Trophoblast cell (in vitro differentiated cells and primary cell): ENCODE data around the gene KANK4.
A peak's percentile ranks its signal among the peaks of the same experiment; 100 is the strongest.

Experiments
- DNase-seq, 2 donors: peaks; one replicate each; pipeline ENCODE4 v3.0.0-alpha.2; 2016
- H2AFZ ChIP-seq: 2 replicates; pipeline ENCODE4 v1.6.1; 2013; ENCODE audit warnings: low read length, moderate library complexity, mild to moderate bottlenecking; ENCODE audit not compliant: insufficient read depth, poor library complexity
- H2AK5ac ChIP-seq: 2 replicates; pipeline ENCODE4 v1.6.1; 2013; ENCODE audit warnings: mild to moderate bottlenecking, low read length
- H2BK120ac ChIP-seq: 2 replicates; pipeline ENCODE4 v1.6.1; 2013; ENCODE audit warnings: low read length, mild to moderate bottlenecking, moderate library complexity; ENCODE audit not compliant: insufficient read depth, poor library complexity
- H2BK12ac ChIP-seq: 2 replicates; pipeline ENCODE4 v1.6.1; 2013; ENCODE audit warnings: mild to moderate bottlenecking, low read length, moderate library complexity
- H2BK5ac ChIP-seq: 2 replicates; pipeline ENCODE4 v1.6.1; 2013; ENCODE audit warnings: low read length, low read depth, moderate library complexity, mild to moderate bottlenecking; ENCODE audit not compliant: poor library complexity
- H3K14ac ChIP-seq: 2 replicates; pipeline ENCODE4 v1.6.1; 2013; ENCODE audit warnings: mild to moderate bottlenecking, low read length
- H3K18ac ChIP-seq: 2 replicates; pipeline ENCODE4 v1.6.1; 2013; ENCODE audit warnings: mild to moderate bottlenecking, low read length
- H3K23ac ChIP-seq: 2 replicates; pipeline ENCODE4 v1.6.1; 2013; ENCODE audit warnings: low read length
- H3K27ac ChIP-seq: 2 replicates; pipeline ENCODE4 v1.5.1; 2013; ENCODE audit warnings: low read depth, mild to moderate bottlenecking, inconsistent platforms, low read length, moderate library complexity
- H3K27me3 ChIP-seq: 2 replicates; pipeline ENCODE4 v1.6.1; 2013; ENCODE audit warnings: inconsistent platforms, mild to moderate bottlenecking, low read length, moderate library complexity; ENCODE audit not compliant: insufficient read depth
- H3K36me3 ChIP-seq, 2 experiments: 1 replicate in 1 of 2; 2 replicates in 1 of 2; pipeline ENCODE4 v1.6.1; 2013; ENCODE audit warnings: low read length in 2 of 2, mild to moderate bottlenecking in 2 of 2, moderate library complexity in 1 of 2; ENCODE audit not compliant: insufficient read depth in 2 of 2, control insufficient read depth in 1 of 2
- H3K4ac ChIP-seq: 2 replicates; pipeline ENCODE4 v1.6.1; 2013; ENCODE audit warnings: low read depth, mild to moderate bottlenecking, low read length, moderate library complexity
- H3K4me1 ChIP-seq, 2 experiments: 1 replicate in 1 of 2; 2 replicates in 1 of 2; pipeline ENCODE4 v1.6.1; 2013; ENCODE audit warnings: low read length in 2 of 2, mild to moderate bottlenecking in 2 of 2, moderate library complexity in 1 of 2; ENCODE audit not compliant: insufficient read depth in 2 of 2, control insufficient read depth in 1 of 2
- H3K4me2 ChIP-seq: 2 replicates; pipeline ENCODE4 v1.6.1; 2013; ENCODE audit warnings: inconsistent platforms, mild to moderate bottlenecking, low read length, moderate library complexity
- H3K4me3 ChIP-seq: 2 replicates; pipeline ENCODE4 v1.5.1; 2013; ENCODE audit warnings: mild to moderate bottlenecking, low read depth, low read length, inconsistent platforms
- H3K79me1 ChIP-seq: one replicate; pipeline ENCODE4 v1.6.1; 2013; ENCODE audit warnings: low read length
- H3K79me2 ChIP-seq: 2 replicates; pipeline ENCODE4 v1.6.1; 2013; ENCODE audit warnings: low read length, mild to moderate bottlenecking; ENCODE audit not compliant: control insufficient read depth, insufficient read depth, poor library complexity
- H3K9ac ChIP-seq: 2 replicates; pipeline ENCODE4 v1.6.1; 2013; ENCODE audit warnings: mild to moderate bottlenecking, low read length
- H3K9me3 ChIP-seq: 2 replicates; pipeline ENCODE4 v1.6.1; 2013; ENCODE audit warnings: low read depth, mild to moderate bottlenecking, control low read depth, inconsistent platforms, low read length; ENCODE audit not compliant: insufficient read depth
- H4K12ac ChIP-seq: 2 replicates; pipeline ENCODE4 v1.6.1; 2013; ENCODE audit warnings: low read depth, mild to moderate bottlenecking, low read length, moderate library complexity
- H4K8ac ChIP-seq: 2 replicates; pipeline ENCODE4 v1.6.1; 2013; ENCODE audit warnings: low read depth, mild to moderate bottlenecking, low read length, moderate library complexity
- H4K91ac ChIP-seq: one replicate; pipeline ENCODE4 v1.6.1; 2013; ENCODE audit warnings: low read depth, mild to moderate bottlenecking, low read length, moderate library complexity
- WGBS: extraction: QIAGEN DNeasy Blood & Tissue Kit; methylation state at CpG from one replicate; pipeline ENCODE4 v1.1.7; 2013; ENCODE audit warnings: missing lambda C conversion rate; ENCODE audit not compliant: insufficient read length, insufficient coverage; ENCODE audit errors: extremely low coverage; 5-methylcytosine and 5-hydroxymethylcytosine counted together

Gene KANK4

GRCh38 chr1:62235576-62235975 is 83.7 kb downstream of the KANK4 start:
- no peak overlapping the region for H3K27ac ChIP-seq
- no peak overlapping the region for H3K9ac ChIP-seq
- no peak overlapping the region for H2AK5ac ChIP-seq

GRCh38 chr1:62234688-62235087 is 84.5 kb downstream of the KANK4 start:
- no peaks in the 10 kb centered on the region for H3K9me3 ChIP-seq

More at GRCh38 chr1:62235576-62235975, 83.7 kb downstream of the KANK4 start:
- no peak for DNase-seq
- Histone ChIP-seq H3K4me2 (no peak overlapping the region), H3K23ac (no peak overlapping the region), H3K14ac (no peak overlapping the region), H4K12ac (no peak overlapping the region), H2BK5ac (no peak overlapping the region), H3K18ac (no peak overlapping the region), H2BK120ac (no peak overlapping the region), H4K91ac (no peak overlapping the region), H3K79me2 (no peaks in the 10 kb centered on the region), H2BK12ac (no peak overlapping the region), H2AFZ (no peak overlapping the region), H3K4me1 (peaks cover 23 to 29% of the 10 kb centered on the region in 2 experiments), H3K36me3 (peaks cover under 1 to 2% of the 10 kb centered on the region in 2 experiments), H3K4ac (no peak overlapping the region), H3K27me3 (no peaks in the 10 kb centered on the region), H3K4me3 (no peak overlapping the region), H3K9me3 (no peaks in the 10 kb centered on the region), H4K8ac (no peak overlapping the region), H3K79me1 (peaks cover 7% of the 10 kb centered on the region)
- WGBS, result no CpG with 5 or more reads among the region's 2 CpGs

GRCh38 chr1:62233926-62234450 is 85.2 kb downstream of the KANK4 start:
- Histone ChIP-seq H3K79me2 (no peaks in the 10 kb centered on the region), H3K36me3 (peaks cover 0 to 2% of the 10 kb centered on the region in 2 experiments), H3K4me2 (no peak overlapping the region), H3K14ac (peak overlapping the region; percentile 24), H3K23ac (no peak overlapping the region), H3K4me3 (no peak overlapping the region), H3K27me3 (no peaks in the 10 kb centered on the region), H4K8ac (no peak overlapping the region), H4K12ac (no peak overlapping the region), H3K4ac (no peak overlapping the region), H2AK5ac (no peak overlapping the region), H3K9me3 (no peaks in the 10 kb centered on the region), H3K9ac (no peak overlapping the region), H2BK120ac (no peak overlapping the region), H3K79me1 (peaks cover 11% of the 10 kb centered on the region), H2BK12ac (no peak overlapping the region), H3K18ac (peak overlapping the region; percentile 39), H4K91ac (peak overlapping the region; percentile 10), H3K27ac (no peak overlapping the region), H3K4me1 (peaks cover 33 to 41% of the 10 kb centered on the region in 2 experiments), H2BK5ac (no peak overlapping the region), H2AFZ (no peak overlapping the region)
- no peak for DNase-seq
- WGBS, result no CpG with 5 or more reads among the region's 7 CpGs

More at GRCh38 chr1:62234688-62235087, 84.5 kb downstream of the KANK4 start:
- Histone ChIP-seq H4K91ac (no peak overlapping the region), H3K27me3 (no peaks in the 10 kb centered on the region), H4K8ac (no peak overlapping the region), H4K12ac (no peak overlapping the region), H3K79me2 (no peaks in the 10 kb centered on the region), H3K18ac (no peak overlapping the region), H3K4me3 (no peak overlapping the region), H3K23ac (no peak overlapping the region), H3K4me2 (no peak overlapping the region), H3K27ac (no peak overlapping the region), H3K9ac (no peak overlapping the region), H2BK120ac (no peak overlapping the region), H3K79me1 (peaks cover 7% of the 10 kb centered on the region), H2BK12ac (no peak overlapping the region), H3K4ac (no peak overlapping the region), H3K4me1 (peaks cover 28 to 34% of the 10 kb centered on the region in 2 experiments), H3K14ac (no peak overlapping the region), H3K36me3 (peaks cover 0 to 2% of the 10 kb centered on the region in 2 experiments), H2AFZ (no peak overlapping the region), H2AK5ac (no peak overlapping the region), H2BK5ac (no peak overlapping the region)
- WGBS, result no CpG with 5 or more reads among the region's 6 CpGs
- no peak for DNase-seq

- no peak overlapping the region for H3K4me2 ChIP-seq
- no peak overlapping the region for H4K91ac ChIP-seq
- peak; percentile 86 to 96 for DNase-seq
- no peaks in the 10 kb centered on the region for H3K27me3 ChIP-seq
- H3K36me3 ChIP-seq, result peaks cover 2% of the 10 kb centered on the region in 2 experiments
- H3K4ac ChIP-seq, result no peak overlapping the region
- no peak overlapping the region for H3K23ac ChIP-seq
- peaks cover 2% of the 10 kb centered on the region for H3K79me2 ChIP-seq
- no peak overlapping the region for H4K12ac ChIP-seq
- H3K4me3 ChIP-seq, result no peak overlapping the region
- no peak overlapping the region for H4K8ac ChIP-seq
- no peak overlapping the region for H3K27ac ChIP-seq
- no peak overlapping the region for H2BK120ac ChIP-seq
- H2AFZ ChIP-seq, result no peak overlapping the region
- no peak overlapping the region for H3K9ac ChIP-seq
- no peak overlapping the region for H3K18ac ChIP-seq
- peaks cover 20% of the 10 kb centered on the region for H3K79me1 ChIP-seq
- WGBS, result no CpG with 5 or more reads among the region's 14 CpGs
- no peaks in the 10 kb centered on the region for H3K9me3 ChIP-seq
- peaks cover 36 to 40% of the 10 kb centered on the region in 2 experiments for H3K4me1 ChIP-seq
- no peak overlapping the region for H2BK5ac ChIP-seq
- no peak overlapping the region for H2BK12ac ChIP-seq
- no peak overlapping the region for H2AK5ac ChIP-seq
- no peak overlapping the region for H3K14ac ChIP-seq
These were observed 86.4 kb downstream of the KANK4 start for GRCh38 chr1:62232871-62233278.
